NCI-H524 (cell line): ENCODE measurements around the gene CAMK2B.

ENCODE experiments used
- DNase-seq, 2 experiments: peaks; one replicate each; lab custom pipeline; 2025; lab: John Stamatoyannopoulos, UW

The CAMK2B gene

GRCh38 chr7:44286618-44287487, 38.5 kb downstream of the CAMK2B start:
- no peak for DNase-seq

- DNase-seq = peak; percentile 36 to 69
Measured at GRCh38 chr7:44286182-44286617, 39.2 kb downstream of the CAMK2B start.

GRCh38 chr7:44285561-44285960, 39.8 kb downstream of the CAMK2B start:
- DNase-seq = no peak

GRCh38 chr7:44284881-44285541, 40.4 kb downstream of the CAMK2B start:
- no peak for DNase-seq

- peak; percentile 92 to 96 for DNase-seq
Measured at GRCh38 chr7:44284216-44284615, 41.2 kb downstream of the CAMK2B start.

GRCh38 chr7:44283381-44284211, 41.8 kb downstream of the CAMK2B start:
- DNase-seq = peak in 1 of 2 experiments; percentile 40

GRCh38 chr7:44282601-44283171, 42.7 kb downstream of the CAMK2B start:
- DNase-seq = peak; percentile 93 to 95

GRCh38 chr7:44281811-44282600, 43.4 kb downstream of the CAMK2B start:
- DNase-seq = no peak

GRCh38 chr7:44280993-44281721, 44.2 kb downstream of the CAMK2B start:
- no peak for DNase-seq

- no peak for DNase-seq
Measured at GRCh38 chr7:44280636-44280992, 44.8 kb downstream of the CAMK2B start.

GRCh38 chr7:44279731-44280505, 45.5 kb downstream of the CAMK2B start:
- no peak for DNase-seq

- DNase-seq = no peak
Measured at GRCh38 chr7:44279286-44279685, 46.1 kb downstream of the CAMK2B start.

- DNase-seq = no peak
Measured at GRCh38 chr7:44278451-44279161, 46.8 kb downstream of the CAMK2B start.

- peak; percentile 50 to 79 for DNase-seq
Measured at GRCh38 chr7:44277851-44278250, 47.5 kb downstream of the CAMK2B start.

GRCh38 chr7:44277391-44277790, 48.0 kb downstream of the CAMK2B start:
- DNase-seq = peak; percentile 59 to 68

- peak in 1 of 2 experiments; percentile 59 for DNase-seq
Measured at GRCh38 chr7:44276571-44277221, 48.7 kb downstream of the CAMK2B start.

- peak; percentile 70 to 83 for DNase-seq
Measured at GRCh38 chr7:44275957-44276570, 49.3 kb downstream of the CAMK2B start.

GRCh38 chr7:44275146-44275545, 50.2 kb downstream of the CAMK2B start:
- no peak for DNase-seq
